ENCODE results near the gene CEP120.
"Not testable (repeated sequence)": the region's sequence is repeated elsewhere in the genome, so short reads cannot be mapped to it uniquely, and the experiment has no call there.

The CEP120 gene

GRCh38 chr5:123460296-123460729 is 37.1 kb upstream of the CEP120 start:
- H2AK5ac ChIP-seq (ENCODE audit: low read length, severe bottlenecking): no peak overlapping the region
- H2BK15ac ChIP-seq (ENCODE audit: low read depth, poor library complexity, severe bottlenecking): no peak overlapping the region
- no peaks in the 10 kb centered on the region for H3K9me3 ChIP-seq (ENCODE audit: control insufficient read depth, low read length)
- no peak overlapping the region for H2BK5ac ChIP-seq (ENCODE audit: low read depth, low read length, poor library complexity, severe bottlenecking)
- H4K91ac ChIP-seq (ENCODE audit: low read length): no peak overlapping the region
- no peaks in the 10 kb centered on the region for H3K36me3 ChIP-seq (ENCODE audit: control insufficient read depth in 1 of 2, insufficient read depth in 2 of 2, low read depth in 1 of 2, low read length in 2 of 2)
- no peak overlapping the region for H2AFZ ChIP-seq (ENCODE audit: low read depth, low read length)
- no peaks in the 10 kb centered on the region for H3K4me1 ChIP-seq (ENCODE audit: control insufficient read depth, insufficient read depth, low read depth, low read length)
- no peak overlapping the region for H3K27ac ChIP-seq (ENCODE audit: low read length, poor library complexity, severe bottlenecking)
- H3K23ac ChIP-seq (ENCODE audit: low read length in 2 of 2): no peak overlapping the region
- H3K9ac ChIP-seq (ENCODE audit: low read length): no peak overlapping the region
- no peak overlapping the region for H3K4me2 ChIP-seq (ENCODE audit: low read length, poor library complexity, severe bottlenecking)
- H2BK12ac ChIP-seq (ENCODE audit: low read length in 2 of 2): no peak overlapping the region
- H3K4ac ChIP-seq (ENCODE audit: low read depth in 1 of 2, low read length in 2 of 2): no peak overlapping the region
- no peak overlapping the region for H3K4me3 ChIP-seq (ENCODE audit: insufficient read depth in 1 of 2, low read depth in 1 of 2, low read length in 2 of 2)
- no peak overlapping the region for H2BK120ac ChIP-seq (ENCODE audit: low read depth, low read length)
- no peak overlapping the region for H3K14ac ChIP-seq (ENCODE audit: low read length in 2 of 2)
- no peaks in the 10 kb centered on the region for H3K79me1 ChIP-seq (replicated peaks; ENCODE audit: low read length, poor library complexity, severe bottlenecking)
- H3K27me3 ChIP-seq (ENCODE audit: control insufficient read depth in 1 of 2, insufficient read depth in 1 of 2, low read length in 2 of 2): no peaks in the 10 kb centered on the region
- peak; percentile 50 for DNase-seq
- 26% methylated on average over 2 of the region's 2 CpGs for WGBS
- no peak overlapping the region for H3K18ac ChIP-seq (ENCODE audit: low read depth in 1 of 2, low read length in 2 of 2)
- H4K8ac ChIP-seq (ENCODE audit: low read length): no peak overlapping the region

GRCh38 chr5:123458994-123459393 is 35.8 kb upstream of the CEP120 start:
- H2BK5ac ChIP-seq (ENCODE audit: low read depth, low read length, poor library complexity, severe bottlenecking); H2BK120ac ChIP-seq (ENCODE audit: low read depth, low read length); DNase-seq; H3K27ac ChIP-seq (ENCODE audit: low read length, poor library complexity, severe bottlenecking); H3K9ac ChIP-seq (ENCODE audit: low read length); H3K9me3 ChIP-seq (ENCODE audit: control insufficient read depth, low read length); H3K4me3 ChIP-seq (ENCODE audit: insufficient read depth in 1 of 2, low read depth in 1 of 2, low read length in 2 of 2); H2AFZ ChIP-seq (ENCODE audit: low read depth, low read length); H2BK15ac ChIP-seq (ENCODE audit: low read depth, poor library complexity, severe bottlenecking); H2BK12ac ChIP-seq (ENCODE audit: low read length in 2 of 2); H4K91ac ChIP-seq (ENCODE audit: low read length); H3K79me1 ChIP-seq (replicated peaks; ENCODE audit: low read length, poor library complexity, severe bottlenecking); H3K18ac ChIP-seq (ENCODE audit: low read depth in 1 of 2, low read length in 2 of 2); H4K8ac ChIP-seq (ENCODE audit: low read length); H3K4ac ChIP-seq (ENCODE audit: low read depth in 1 of 2, low read length in 2 of 2); H3K36me3 ChIP-seq (ENCODE audit: control insufficient read depth in 1 of 2, insufficient read depth in 2 of 2, low read depth in 1 of 2, low read length in 2 of 2); H3K23ac ChIP-seq (ENCODE audit: low read length in 2 of 2); H3K27me3 ChIP-seq (ENCODE audit: control insufficient read depth in 1 of 2, insufficient read depth in 1 of 2, low read length in 2 of 2); H3K14ac ChIP-seq (ENCODE audit: low read length in 2 of 2); H3K4me2 ChIP-seq (ENCODE audit: low read length, poor library complexity, severe bottlenecking); H2AK5ac ChIP-seq (ENCODE audit: low read length, severe bottlenecking); H3K4me1 ChIP-seq (ENCODE audit: control insufficient read depth, insufficient read depth, low read depth, low read length): not testable (repeated sequence)
- no CpG with 5 or more reads among the region's 4 CpGs for whole genome bisulfite sequencing

DNA sequence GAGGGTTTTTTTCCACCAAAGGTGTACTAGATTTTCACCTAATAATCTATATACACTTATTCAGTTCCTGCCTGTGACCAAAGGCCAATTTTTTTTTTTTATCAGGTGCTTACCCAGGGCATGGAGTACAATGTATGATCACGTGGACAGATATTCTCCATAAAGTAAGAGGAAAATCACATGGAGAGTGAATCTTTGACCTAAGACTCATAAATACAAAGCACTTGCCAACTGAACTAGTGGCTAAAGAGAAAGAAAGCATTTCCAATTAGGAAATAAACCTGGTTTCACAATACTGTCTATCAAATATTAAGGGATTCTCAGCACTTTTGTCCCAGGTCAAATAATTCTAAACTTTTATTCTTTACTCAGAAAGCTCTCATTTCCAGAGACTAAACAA is 33.0 kb upstream of the CEP120 start:
- H2BK5ac ChIP-seq (ENCODE audit: low read depth, low read length, poor library complexity, severe bottlenecking): no peak overlapping the region
- no peak overlapping the region for H3K4ac ChIP-seq (ENCODE audit: low read depth in 1 of 2, low read length in 2 of 2)

GRCh38 chr5:123455640-123456039 is 32.4 kb upstream of the CEP120 start:
- Histone ChIP-seq H3K14ac (ENCODE audit: low read length in 2 of 2) (no peak overlapping the region), H2BK12ac (ENCODE audit: low read length in 2 of 2) (no peak overlapping the region), H3K4me1 (ENCODE audit: control insufficient read depth, insufficient read depth, low read depth, low read length) (no peaks in the 10 kb centered on the region), H3K4me2 (ENCODE audit: low read length, poor library complexity, severe bottlenecking) (no peak overlapping the region), H2BK120ac (ENCODE audit: low read depth, low read length) (no peak overlapping the region), H2BK15ac (ENCODE audit: low read depth, poor library complexity, severe bottlenecking) (no peak overlapping the region), H2BK5ac (ENCODE audit: low read depth, low read length, poor library complexity, severe bottlenecking) (no peak overlapping the region), H2AK5ac (ENCODE audit: low read length, severe bottlenecking) (no peak overlapping the region), H3K18ac (ENCODE audit: low read depth in 1 of 2, low read length in 2 of 2) (no peak overlapping the region), H3K4ac (ENCODE audit: low read depth in 1 of 2, low read length in 2 of 2) (no peak overlapping the region), H4K91ac (ENCODE audit: low read length) (no peak overlapping the region), H3K23ac (ENCODE audit: low read length in 2 of 2) (no peak overlapping the region), H3K27me3 (ENCODE audit: control insufficient read depth in 1 of 2, insufficient read depth in 1 of 2, low read length in 2 of 2) (no peaks in the 10 kb centered on the region), H3K4me3 (ENCODE audit: insufficient read depth in 1 of 2, low read depth in 1 of 2, low read length in 2 of 2) (no peak overlapping the region), H2AFZ (ENCODE audit: low read depth, low read length) (no peak overlapping the region), H4K8ac (ENCODE audit: low read length) (no peak overlapping the region), H3K9me3 (ENCODE audit: control insufficient read depth, low read length) (no peaks in the 10 kb centered on the region), H3K79me1 (replicated peaks; ENCODE audit: low read length, poor library complexity, severe bottlenecking) (no peaks in the 10 kb centered on the region), H3K9ac (ENCODE audit: low read length) (no peak overlapping the region), H3K36me3 (ENCODE audit: control insufficient read depth in 1 of 2, insufficient read depth in 2 of 2, low read depth in 1 of 2, low read length in 2 of 2) (no peaks in the 10 kb centered on the region), H3K27ac (ENCODE audit: low read length, poor library complexity, severe bottlenecking) (no peak overlapping the region)
- DNase-seq: no peak
- WGBS: no CpG with 5 or more reads among the region's 2 CpGs

More for the DNA sequence above, 33.0 kb upstream of the CEP120 start:
- H3K27ac ChIP-seq (ENCODE audit: low read length, poor library complexity, severe bottlenecking): no peak overlapping the region
- no peak overlapping the region for H2BK15ac ChIP-seq (ENCODE audit: low read depth, poor library complexity, severe bottlenecking)
- H3K27me3 ChIP-seq (ENCODE audit: control insufficient read depth in 1 of 2, insufficient read depth in 1 of 2, low read length in 2 of 2): no peaks in the 10 kb centered on the region
- no peak overlapping the region for H3K14ac ChIP-seq (ENCODE audit: low read length in 2 of 2)
- no peak overlapping the region for H3K9ac ChIP-seq (ENCODE audit: low read length)
- H3K9me3 ChIP-seq (ENCODE audit: control insufficient read depth, low read length): no peaks in the 10 kb centered on the region
- H2BK12ac ChIP-seq (ENCODE audit: low read length in 2 of 2): no peak overlapping the region
- no peak overlapping the region for H3K18ac ChIP-seq (ENCODE audit: low read depth in 1 of 2, low read length in 2 of 2)
- H3K36me3 ChIP-seq (ENCODE audit: control insufficient read depth in 1 of 2, insufficient read depth in 2 of 2, low read depth in 1 of 2, low read length in 2 of 2): no peaks in the 10 kb centered on the region
- no peak for DNase-seq
- no peak overlapping the region for H2BK120ac ChIP-seq (ENCODE audit: low read depth, low read length)
- no peak overlapping the region for H4K91ac ChIP-seq (ENCODE audit: low read length)
- no peak overlapping the region for H3K4me3 ChIP-seq (ENCODE audit: insufficient read depth in 1 of 2, low read depth in 1 of 2, low read length in 2 of 2)
- H3K23ac ChIP-seq (ENCODE audit: low read length in 2 of 2): no peak overlapping the region
- no peaks in the 10 kb centered on the region for H3K79me1 ChIP-seq (replicated peaks; ENCODE audit: low read length, poor library complexity, severe bottlenecking)
- H3K4me2 ChIP-seq (ENCODE audit: low read length, poor library complexity, severe bottlenecking): no peak overlapping the region
- no peak overlapping the region for H2AFZ ChIP-seq (ENCODE audit: low read depth, low read length)
- H4K8ac ChIP-seq (ENCODE audit: low read length): no peak overlapping the region
- H2AK5ac ChIP-seq (ENCODE audit: low read length, severe bottlenecking): no peak overlapping the region
- H3K4me1 ChIP-seq (ENCODE audit: control insufficient read depth, insufficient read depth, low read depth, low read length): no peaks in the 10 kb centered on the region
- no CpG with 5 or more reads among the region's 1 CpG for WGBS

Data from mesenchymal stem cell (in vitro differentiated cells and primary cell).